HCT116 (cell line): ENCODE data around the gene TRHDE. TPM values are rescaled to one million over a fixed set of nuclear protein-coding genes. Genes with fewer than 3 reads are reported as not detected.

Experiments
- ATAC-seq: fragments of 200-7000 bp; cut with Tn5 transposase; 2 replicates; pipeline ENCODE4 v1.9.1; 2020; ENCODE audit warnings: mild to moderate bottlenecking, moderate library complexity
- BruUV-seq: library from RNA; stranded (reverse); fragments of 400-500 nt; replicated peaks from 2 replicates; lab custom pipeline; 2021; lab: Mats Ljungman, UMichigan
- CTCF ChIA-PET: fragments of 300-600 bp; sonication (Branson Sonifier 250); formaldehyde crosslinking; loops from one replicate; lab custom pipeline; 2021; ENCODE audit warnings: antibody characterized with exemption; lab: Charles Lee
- POLR2A ChIA-PET: fragments of 300-600, 350-600 bp; sonication (Branson Sonifier 250); formaldehyde crosslinking; loops from one replicate; lab custom pipeline; 2021; ENCODE audit warnings: antibody characterized with exemption; lab: Charles Lee
- RAD21 ChIA-PET, 2 experiments: fragments of 300-600 bp; sonication (Branson Sonifier 250); formaldehyde crosslinking; loops; one replicate each; lab custom pipeline; 2023; ENCODE audit warnings: low total read pairs in 2 of 2; ENCODE audit not compliant: uncharacterized antibody in 2 of 2, unreplicated experiment in 2 of 2, low non-redundant PET in 1 of 2; lab: Charles Lee
- DNase-seq: peaks from one replicate; pipeline ENCODE4 v3.0.0-alpha.2; 2010; ENCODE audit warnings: low read depth, low spot score
- H2AFZ ChIP-seq: fragments of 200-600 bp; shearing (Covaris generic), sonication (generic); 2 replicates; pipeline ENCODE4 v1.6.1; 2017; ENCODE audit warnings: low read depth, mixed run types, mixed read lengths, antibody characterized with exemption, low read length; ENCODE audit not compliant: poor library complexity, severe bottlenecking
- H3K27ac ChIP-seq: 2 replicates; pipeline ENCODE4 v1.5.1; 2012; ENCODE audit warnings: low read depth, low read length
- H3K27me3 ChIP-seq: fragments of 200-600 bp; sonication (generic); 2 replicates; pipeline ENCODE4 v1.6.1; 2016; ENCODE audit warnings: mixed run types, low read length, mixed read lengths; ENCODE audit not compliant: insufficient read depth
- H3K36me3 ChIP-seq, 2 experiments: fragments of 200-500 bp in 1 of 2; fragments of 200-600 bp in 1 of 2; sonication (Bioruptor generic) in 1 of 2; sonication (generic) in 1 of 2; 2 replicates each; pipeline versions ENCODE4 v1.5.1 to v1.6.1; 2014 to 2016; ENCODE audit warnings: low read length in 2 of 2, inconsistent platforms in 1 of 2, mixed read lengths in 1 of 2, mixed run types in 1 of 2; ENCODE audit not compliant: insufficient read depth in 2 of 2, control insufficient read depth in 1 of 2
- H3K4me1 ChIP-seq, 2 experiments: fragments of 200-600 bp in 1 of 2; sonication (generic) in 1 of 2; 2 replicates each; pipeline versions ENCODE4 v1.5.1 to v1.6.1; 2012 to 2017; ENCODE audit warnings: low read length in 2 of 2, inconsistent platforms in 1 of 2, mild to moderate bottlenecking in 1 of 2, mixed read lengths in 1 of 2, mixed run types in 1 of 2, moderate library complexity in 1 of 2; ENCODE audit not compliant: insufficient read depth in 2 of 2, control insufficient read depth in 1 of 2
- H3K4me2 ChIP-seq: fragments of 200-600 bp; sonication (generic); 2 replicates; pipeline ENCODE4 v1.6.1; 2017; ENCODE audit warnings: mixed run types, low read length, mixed read lengths
- H3K4me3 ChIP-seq, 2 experiments: fragments of 200-600 bp in 1 of 2; sonication (generic) in 1 of 2; replicated peaks in 1 of 2; 2 replicates each; pipeline ENCODE4 v1.5.1; 2011 to 2016; ENCODE audit warnings: low read length in 2 of 2, control low read depth in 1 of 2, low read depth in 1 of 2, mild to moderate bottlenecking in 1 of 2, mixed read lengths in 1 of 2, mixed run types in 1 of 2
- H3K79me2 ChIP-seq: fragments of 200-600 bp; sonication (generic); 2 replicates; pipeline ENCODE4 v1.6.1; 2017; ENCODE audit warnings: mild to moderate bottlenecking, mixed run types, low read length, moderate library complexity, mixed read lengths; ENCODE audit not compliant: insufficient read depth
- H3K9ac ChIP-seq: fragments of 200-600 bp; sonication (generic); 2 replicates; pipeline ENCODE4 v1.6.1; 2016; ENCODE audit warnings: low read length, mixed read lengths
- H3K9me2 ChIP-seq: fragments of 200-600 bp; sonication (generic), shearing (Covaris generic); 2 replicates; pipeline ENCODE4 v1.6.1; 2017; ENCODE audit warnings: mixed run types, mild to moderate bottlenecking, moderate library complexity; ENCODE audit not compliant: insufficient read depth
- H3K9me3 ChIP-seq, 2 experiments: fragments of 200-500 bp in 1 of 2; fragments of 200-600 bp in 1 of 2; sonication (Bioruptor generic) in 1 of 2; sonication (generic) in 1 of 2; 2 replicates each; pipeline ENCODE4 v1.6.1; 2014 to 2017; ENCODE audit warnings: low read length in 2 of 2, mixed read lengths in 2 of 2, inconsistent platforms in 1 of 2, low read depth in 1 of 2, mild to moderate bottlenecking in 1 of 2, mixed run types in 1 of 2, moderate library complexity in 1 of 2; ENCODE audit not compliant: control insufficient read depth in 1 of 2, insufficient read depth in 1 of 2
- H4K20me1 ChIP-seq: fragments of 200-600 bp; sonication (generic), shearing (Covaris generic); 2 replicates; pipeline ENCODE4 v1.6.1; 2017; ENCODE audit warnings: mixed run types, mild to moderate bottlenecking, moderate library complexity; ENCODE audit not compliant: insufficient read depth
- ATF3 ChIP-seq: IDR thresholded peaks from 2 replicates; pipeline ENCODE4 v1.6.1; 2012
- CBX3 ChIP-seq: IDR thresholded peaks from 2 replicates; pipeline ENCODE4 v1.6.1; 2012; ENCODE audit warnings: low read depth
- CEBPB ChIP-seq: IDR thresholded peaks from 2 replicates; pipeline ENCODE4 v1.6.1; 2012; ENCODE audit warnings: low read depth
- ELF1 ChIP-seq: IDR thresholded peaks from 2 replicates; pipeline ENCODE4 v1.6.1; 2012; ENCODE audit warnings: low read depth, borderline replicate concordance
- EZH2 ChIP-seq: fragments of 200-600 bp; sonication (generic); IDR thresholded peaks from 2 replicates; pipeline ENCODE4 v1.6.1; 2017; ENCODE audit warnings: antibody characterized with exemption, mixed run types
- EZH2phosphoT487 ChIP-seq: fragments of 200-600 bp; IDR thresholded peaks from 2 replicates; pipeline ENCODE4 v1.6.1; 2018; ENCODE audit warnings: antibody characterized with exemption, borderline replicate concordance
- FOSL1 ChIP-seq: IDR thresholded peaks from 2 replicates; pipeline ENCODE4 v1.6.1; 2012; ENCODE audit warnings: low read depth
- POLR2AphosphoS5 ChIP-seq: IDR thresholded peaks from 2 replicates; pipeline ENCODE4 v1.6.1; 2011; ENCODE audit warnings: mild to moderate bottlenecking, low read depth, low read length, moderate library complexity
- RAD21 ChIP-seq: IDR thresholded peaks from 2 replicates; pipeline ENCODE4 v1.6.1; 2012; ENCODE audit warnings: low read depth, mild to moderate bottlenecking
- SIN3A ChIP-seq: IDR thresholded peaks from 2 replicates; pipeline ENCODE4 v1.6.1; 2012; ENCODE audit warnings: low read depth
- SP1 ChIP-seq: IDR thresholded peaks from 2 replicates; pipeline ENCODE4 v1.6.1; 2012; ENCODE audit warnings: low read depth
- SRF ChIP-seq: IDR thresholded peaks from 2 replicates; pipeline ENCODE4 v1.6.1; 2012; ENCODE audit warnings: low read depth
- TCF7L2 ChIP-seq: IDR thresholded peaks from 2 replicates; pipeline ENCODE4 v1.7.0; 2011; ENCODE audit warnings: borderline replicate concordance, inconsistent platforms; ENCODE audit not compliant: insufficient read depth, insufficient read length; ENCODE audit errors: extremely low read depth
- YY1 ChIP-seq: IDR thresholded peaks from 2 replicates; pipeline ENCODE4 v1.6.1; 2011; ENCODE audit warnings: low read length, low read depth, moderate library complexity, mild to moderate bottlenecking; ENCODE audit not compliant: insufficient replicate concordance; ENCODE audit errors: extremely low read depth
- ZFX ChIP-seq: fragments of 450-650 bp; IDR thresholded peaks from 2 replicates; pipeline ENCODE4 v1.6.1; 2017
- ZNF274 ChIP-seq: fragments of 200-500 bp; sonication (Bioruptor generic); IDR thresholded peaks from 2 replicates; pipeline ENCODE4 v1.6.1; 2014; ENCODE audit warnings: mild to moderate bottlenecking, low read depth, low read length, inconsistent platforms
- intact Hi-C: fragments of 100-400 bp; cut with micrococcal nuclease; formaldehyde crosslinking; loops from 2 replicates; pipeline ENCODE4 v1.10.0; 2022
- total RNA-seq: library from RNA; stranded (reverse); gene quantifications from one replicate; pipeline ENCODE4 v1.2.1, GENCODE V29; 2021; ENCODE audit not compliant: unreplicated experiment
- TF ChIP-seq, protein P1 (sequence below), 3 experiments: fragments of 200-600 bp in 1 of 3; sonication (generic) in 1 of 3; IDR thresholded peaks in 2 of 3; conservative IDR thresholded peaks in 1 of 3; 2 replicates each; pipeline ENCODE4 v1.5.1; 2012 to 2017; ENCODE audit warnings: low read depth in 2 of 3, low read length in 2 of 3, antibody characterized with exemption in 1 of 3, borderline replicate concordance in 1 of 3, control low read depth in 1 of 3, mild to moderate bottlenecking in 1 of 3, mixed read lengths in 1 of 3, mixed run types in 1 of 3, moderate library complexity in 1 of 3; ENCODE audit not compliant: insufficient read depth in 1 of 3
- TF ChIP-seq, protein P2 (sequence below): IDR thresholded peaks from 2 replicates; pipeline ENCODE4 v1.6.1; 2012; ENCODE audit warnings: low read depth
- TF ChIP-seq, protein P3 (sequence below): IDR thresholded peaks from 2 replicates; pipeline ENCODE4 v1.6.1; 2011; ENCODE audit warnings: mild to moderate bottlenecking, low read length, moderate library complexity; ENCODE audit not compliant: insufficient replicate concordance; ENCODE audit errors: extremely low read depth

TRHDE gene
- total RNA-seq, 1 experiment from 2014 or later, result 2.9 TPM

DNA sequence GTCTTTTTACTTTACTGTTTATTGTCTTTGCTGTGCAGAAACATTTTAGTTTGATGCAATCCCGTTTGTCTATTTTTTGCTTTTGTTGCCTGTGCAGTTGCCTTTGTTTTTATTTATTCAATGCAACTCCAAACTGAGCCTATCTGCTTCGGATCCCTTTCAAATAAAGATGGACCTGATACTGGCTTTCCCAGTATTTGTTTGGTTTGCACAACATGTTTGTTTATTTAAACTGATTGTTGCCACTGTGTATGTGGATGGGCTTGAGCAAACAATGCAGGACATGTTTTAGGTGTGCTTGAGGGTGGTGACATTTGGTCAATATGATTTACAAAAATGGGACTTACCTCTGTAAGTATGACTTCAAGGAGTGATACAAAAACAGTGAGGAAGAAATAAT lies 6.7 kb downstream of the TRHDE start:
- POLR2A ChIA-PET, result no interaction called here
- Histone ChIP-seq H3K4me2 (no peak overlapping the region), H4K20me1 (no peaks in the 10 kb centered on the region), H3K27ac (no peak overlapping the region), H3K9ac (no peak overlapping the region), H3K79me2 (no peaks in the 10 kb centered on the region), H3K4me3 (no peak overlapping the region), H3K36me3 (no peaks in the 10 kb centered on the region), H2AFZ (no peak overlapping the region), H3K4me1 (peaks cover 0 to under 1% of the 10 kb centered on the region in 2 experiments; a peak in 1 of 4 replicates), H3K27me3 (no peaks in the 10 kb centered on the region), H3K9me2 (no peaks in the 10 kb centered on the region), H3K9me3 (no peaks in the 10 kb centered on the region)
- DNase-seq (no peak), ATAC-seq (no peak)
- intact Hi-C loops, result no loop called here
- CTCF ChIA-PET, result interaction anchor here (1.1 kb wide), 1 partner anchor 11 kb away, joined by 4 read pairs; no protein-coding TSS in a partner anchor
- TF ChIP-seq FOSL1, result no peak
- no peak for TF ChIP-seq EZH2phosphoT487
- TF ChIP-seq TCF7L2, result no peak
- no peak for TF ChIP-seq SRF
- TF ChIP-seq, protein P1, sequence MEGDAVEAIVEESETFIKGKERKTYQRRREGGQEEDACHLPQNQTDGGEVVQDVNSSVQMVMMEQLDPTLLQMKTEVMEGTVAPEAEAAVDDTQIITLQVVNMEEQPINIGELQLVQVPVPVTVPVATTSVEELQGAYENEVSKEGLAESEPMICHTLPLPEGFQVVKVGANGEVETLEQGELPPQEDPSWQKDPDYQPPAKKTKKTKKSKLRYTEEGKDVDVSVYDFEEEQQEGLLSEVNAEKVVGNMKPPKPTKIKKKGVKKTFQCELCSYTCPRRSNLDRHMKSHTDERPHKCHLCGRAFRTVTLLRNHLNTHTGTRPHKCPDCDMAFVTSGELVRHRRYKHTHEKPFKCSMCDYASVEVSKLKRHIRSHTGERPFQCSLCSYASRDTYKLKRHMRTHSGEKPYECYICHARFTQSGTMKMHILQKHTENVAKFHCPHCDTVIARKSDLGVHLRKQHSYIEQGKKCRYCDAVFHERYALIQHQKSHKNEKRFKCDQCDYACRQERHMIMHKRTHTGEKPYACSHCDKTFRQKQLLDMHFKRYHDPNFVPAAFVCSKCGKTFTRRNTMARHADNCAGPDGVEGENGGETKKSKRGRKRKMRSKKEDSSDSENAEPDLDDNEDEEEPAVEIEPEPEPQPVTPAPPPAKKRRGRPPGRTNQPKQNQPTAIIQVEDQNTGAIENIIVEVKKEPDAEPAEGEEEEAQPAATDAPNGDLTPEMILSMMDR (IDR thresholded peaks at IDR 0.05 in 2 of 3, conservative IDR thresholded peaks at IDR 0.05 in 1 of 3; ENCODE audit: borderline replicate concordance in 1 of 3, insufficient read depth in 1 of 3, low read depth in 2 of 3, low read length in 2 of 3), result no peak
- no peak for TF ChIP-seq ELF1
- TF ChIP-seq, protein P2, sequence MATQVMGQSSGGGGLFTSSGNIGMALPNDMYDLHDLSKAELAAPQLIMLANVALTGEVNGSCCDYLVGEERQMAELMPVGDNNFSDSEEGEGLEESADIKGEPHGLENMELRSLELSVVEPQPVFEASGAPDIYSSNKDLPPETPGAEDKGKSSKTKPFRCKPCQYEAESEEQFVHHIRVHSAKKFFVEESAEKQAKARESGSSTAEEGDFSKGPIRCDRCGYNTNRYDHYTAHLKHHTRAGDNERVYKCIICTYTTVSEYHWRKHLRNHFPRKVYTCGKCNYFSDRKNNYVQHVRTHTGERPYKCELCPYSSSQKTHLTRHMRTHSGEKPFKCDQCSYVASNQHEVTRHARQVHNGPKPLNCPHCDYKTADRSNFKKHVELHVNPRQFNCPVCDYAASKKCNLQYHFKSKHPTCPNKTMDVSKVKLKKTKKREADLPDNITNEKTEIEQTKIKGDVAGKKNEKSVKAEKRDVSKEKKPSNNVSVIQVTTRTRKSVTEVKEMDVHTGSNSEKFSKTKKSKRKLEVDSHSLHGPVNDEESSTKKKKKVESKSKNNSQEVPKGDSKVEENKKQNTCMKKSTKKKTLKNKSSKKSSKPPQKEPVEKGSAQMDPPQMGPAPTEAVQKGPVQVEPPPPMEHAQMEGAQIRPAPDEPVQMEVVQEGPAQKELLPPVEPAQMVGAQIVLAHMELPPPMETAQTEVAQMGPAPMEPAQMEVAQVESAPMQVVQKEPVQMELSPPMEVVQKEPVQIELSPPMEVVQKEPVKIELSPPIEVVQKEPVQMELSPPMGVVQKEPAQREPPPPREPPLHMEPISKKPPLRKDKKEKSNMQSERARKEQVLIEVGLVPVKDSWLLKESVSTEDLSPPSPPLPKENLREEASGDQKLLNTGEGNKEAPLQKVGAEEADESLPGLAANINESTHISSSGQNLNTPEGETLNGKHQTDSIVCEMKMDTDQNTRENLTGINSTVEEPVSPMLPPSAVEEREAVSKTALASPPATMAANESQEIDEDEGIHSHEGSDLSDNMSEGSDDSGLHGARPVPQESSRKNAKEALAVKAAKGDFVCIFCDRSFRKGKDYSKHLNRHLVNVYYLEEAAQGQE, result no peak
- TF ChIP-seq, protein P3, sequence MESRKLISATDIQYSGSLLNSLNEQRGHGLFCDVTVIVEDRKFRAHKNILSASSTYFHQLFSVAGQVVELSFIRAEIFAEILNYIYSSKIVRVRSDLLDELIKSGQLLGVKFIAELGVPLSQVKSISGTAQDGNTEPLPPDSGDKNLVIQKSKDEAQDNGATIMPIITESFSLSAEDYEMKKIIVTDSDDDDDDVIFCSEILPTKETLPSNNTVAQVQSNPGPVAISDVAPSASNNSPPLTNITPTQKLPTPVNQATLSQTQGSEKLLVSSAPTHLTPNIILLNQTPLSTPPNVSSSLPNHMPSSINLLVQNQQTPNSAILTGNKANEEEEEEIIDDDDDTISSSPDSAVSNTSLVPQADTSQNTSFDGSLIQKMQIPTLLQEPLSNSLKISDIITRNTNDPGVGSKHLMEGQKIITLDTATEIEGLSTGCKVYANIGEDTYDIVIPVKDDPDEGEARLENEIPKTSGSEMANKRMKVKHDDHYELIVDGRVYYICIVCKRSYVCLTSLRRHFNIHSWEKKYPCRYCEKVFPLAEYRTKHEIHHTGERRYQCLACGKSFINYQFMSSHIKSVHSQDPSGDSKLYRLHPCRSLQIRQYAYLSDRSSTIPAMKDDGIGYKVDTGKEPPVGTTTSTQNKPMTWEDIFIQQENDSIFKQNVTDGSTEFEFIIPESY, result no peak
- no peak for TF ChIP-seq CBX3
- TF ChIP-seq ATF3, result no peak
- TF ChIP-seq ZNF274, result no peak
- TF ChIP-seq RAD21, result no peak
- TF ChIP-seq SP1, result no peak
- TF ChIP-seq YY1, result no peak
- no peak for TF ChIP-seq CEBPB
- TF ChIP-seq ZFX, result no peak
- TF ChIP-seq POLR2AphosphoS5, result no peak
- TF ChIP-seq SIN3A, result no peak
- TF ChIP-seq EZH2, result no peak
- RAD21 ChIA-PET, result no interaction called here
- no TSS peak for BruUV-seq
